Liver (tissue), 9 donors: ENCODE data around the gene KHNYN. TPM values are rescaled to one million over a fixed set of nuclear protein-coding genes. Genes with fewer than 3 reads are reported as not detected.

Experiments
- DNase-seq: peaks from one replicate; pipeline ENCODE4 v3.0.0-alpha.2; 2017; ENCODE audit warnings: low spot score
- H3K27ac ChIP-seq, 2 donors: one replicate each; pipeline ENCODE4 v1.7.0; 2013; ENCODE audit warnings: inconsistent platforms in 2 of 2, low read length in 2 of 2, control low read depth in 1 of 2, low read depth in 1 of 2, mild to moderate bottlenecking in 1 of 2
- H3K27me3 ChIP-seq, 4 donors: one replicate each; pipeline versions ENCODE4 v1.6.1 to v1.7.0; 2013; ENCODE audit warnings: low read length in 3 of 4, inconsistent platforms in 1 of 4, mild to moderate bottlenecking in 1 of 4, moderate library complexity in 1 of 4; ENCODE audit not compliant: control insufficient read depth in 4 of 4, insufficient read depth in 4 of 4
- H3K36me3 ChIP-seq, 4 donors: one replicate each; pipeline versions ENCODE4 v1.6.1 to v1.7.0; 2013; ENCODE audit warnings: low read length in 3 of 4, mild to moderate bottlenecking in 3 of 4, low read depth in 1 of 4, moderate library complexity in 1 of 4; ENCODE audit not compliant: control insufficient read depth in 4 of 4, insufficient read depth in 3 of 4
- H3K4me1 ChIP-seq, 4 donors: one replicate each; pipeline versions ENCODE4 v1.6.1 to v1.7.0; 2013; ENCODE audit warnings: low read length in 3 of 4, mild to moderate bottlenecking in 3 of 4, moderate library complexity in 1 of 4; ENCODE audit not compliant: control insufficient read depth in 4 of 4, insufficient read depth in 4 of 4
- H3K4me3 ChIP-seq, 3 donors: one replicate each; pipeline versions ENCODE4 v1.6.1 to v1.7.0; 2013; ENCODE audit warnings: low read length in 3 of 3, control low read depth in 1 of 3, low read depth in 1 of 3, mild to moderate bottlenecking in 1 of 3
- H3K9ac ChIP-seq, 2 donors: one replicate each; pipeline ENCODE4 v1.7.0; 2013; ENCODE audit warnings: low read length in 2 of 2, mild to moderate bottlenecking in 2 of 2, moderate library complexity in 2 of 2, control low read depth in 1 of 2, low read depth in 1 of 2
- H3K9me3 ChIP-seq, 4 donors: one replicate each; pipeline versions ENCODE4 v1.6.1 to v1.7.0; 2013; ENCODE audit warnings: low read length in 3 of 4; ENCODE audit not compliant: control insufficient read depth in 4 of 4
- ATF3 ChIP-seq: IDR thresholded peaks from 2 replicates; pipeline ENCODE4 v1.6.1; 2016; ENCODE audit warnings: antibody characterized with exemption
- CTCF ChIP-seq: fragments of 150-350 bp; IDR thresholded peaks from 2 replicates; pipeline ENCODE4 v1.5.1; 2017; ENCODE audit warnings: improper control_type of control experiment, low read depth, low read length; ENCODE audit not compliant: missing input control
- EGR1 ChIP-seq, 2 donors: IDR thresholded peaks; 2 replicates each; pipeline ENCODE4 v1.6.1; 2016 to 2018; ENCODE audit warnings: antibody characterized with exemption in 2 of 2, low read depth in 2 of 2
- FOXA1 ChIP-seq: IDR thresholded peaks from 2 replicates; pipeline ENCODE4 v1.6.1; 2016; ENCODE audit warnings: antibody characterized with exemption
- FOXA2 ChIP-seq: IDR thresholded peaks from 2 replicates; pipeline ENCODE4 v1.6.1; 2016; ENCODE audit warnings: antibody characterized with exemption
- GABPA ChIP-seq, 2 donors: IDR thresholded peaks in 1 of 2; conservative IDR thresholded peaks in 1 of 2; 2 replicates each; pipeline ENCODE4 v1.6.1; 2016; ENCODE audit warnings: antibody characterized with exemption in 2 of 2, mild to moderate bottlenecking in 1 of 2, moderate library complexity in 1 of 2
- HNF4A ChIP-seq, 2 donors: conservative IDR thresholded peaks; 2 replicates each; pipeline ENCODE4 v1.6.1; 2016; ENCODE audit warnings: antibody characterized with exemption in 2 of 2, mild to moderate bottlenecking in 2 of 2
- HNF4G ChIP-seq: IDR thresholded peaks from 2 replicates; pipeline ENCODE4 v1.6.1; 2016; ENCODE audit warnings: antibody characterized with exemption
- JUND ChIP-seq, 2 donors: IDR thresholded peaks; 2 replicates each; pipeline ENCODE4 v1.6.1; 2016; ENCODE audit warnings: antibody characterized with exemption in 2 of 2
- MAX ChIP-seq: IDR thresholded peaks from 2 replicates; pipeline ENCODE4 v1.6.1; 2016; ENCODE audit warnings: antibody characterized with exemption
- NR2F2 ChIP-seq: IDR thresholded peaks from 2 replicates; pipeline ENCODE4 v1.6.1; 2016; ENCODE audit warnings: antibody characterized with exemption
- RAD21 ChIP-seq, 2 donors: IDR thresholded peaks; 2 replicates each; pipeline ENCODE4 v1.6.1; 2016; ENCODE audit warnings: antibody characterized with exemption in 2 of 2, mild to moderate bottlenecking in 2 of 2
- REST ChIP-seq: IDR thresholded peaks from 2 replicates; pipeline ENCODE4 v1.6.1; 2016; ENCODE audit warnings: antibody characterized with exemption, mild to moderate bottlenecking
- RXRA ChIP-seq, 2 donors: IDR thresholded peaks; 2 replicates each; pipeline ENCODE4 v1.6.1; 2017 to 2018; ENCODE audit warnings: antibody characterized with exemption in 2 of 2, mild to moderate bottlenecking in 1 of 2
- SP1 ChIP-seq: IDR thresholded peaks from 2 replicates; pipeline ENCODE4 v1.6.1; 2018; ENCODE audit warnings: antibody characterized with exemption, mild to moderate bottlenecking
- TAF1 ChIP-seq: conservative IDR thresholded peaks from 2 replicates; pipeline ENCODE4 v1.6.1; 2016; ENCODE audit warnings: antibody characterized with exemption, mild to moderate bottlenecking
- YY1 ChIP-seq: IDR thresholded peaks from 2 replicates; pipeline ENCODE4 v1.6.1; 2016; ENCODE audit warnings: antibody characterized with exemption, mild to moderate bottlenecking
- ZBTB33 ChIP-seq: IDR thresholded peaks from 2 replicates; pipeline ENCODE4 v1.6.1; 2016; ENCODE audit warnings: antibody characterized with exemption
- whole genome bisulfite sequencing: extraction: QIAGEN DNeasy Blood & Tissue Kit; methylation state at CpG from one replicate; pipeline ENCODE4 v1.1.7; 2013; 5-methylcytosine and 5-hydroxymethylcytosine counted together
- polyA plus RNA-seq, 2 donors: library from polyadenylated mRNA; stranded (reverse) in 1 of 2; unstranded in 1 of 2; fragments of 200-250 nt in 1 of 2; fragments of >200 nt in 1 of 2; fragmentation: Nextera tagmentation in 1 of 2; extraction: Ambion mirVana in 1 of 2; gene quantifications; one replicate each; pipeline versions ENCODE4 v1.2.1 to v1.2.3, GENCODE V29; 2013 to 2015
- total RNA-seq, 2 donors: library from RNA; depleted of rRNA; stranded (reverse); fragments of >200 nt; gene quantifications; one replicate each; pipeline ENCODE4 v1.2.3, GENCODE V29; 2014
- donor health status: healthy.
- donor health status: healthy.
- donor health status: healthy.
- donor health status: healthy.
- donor health status: healthy.

KHNYN gene
- total and polyA plus RNA-seq, 4 donors = 3.0 to 40.3 (median 24.6) TPM

DNA sequence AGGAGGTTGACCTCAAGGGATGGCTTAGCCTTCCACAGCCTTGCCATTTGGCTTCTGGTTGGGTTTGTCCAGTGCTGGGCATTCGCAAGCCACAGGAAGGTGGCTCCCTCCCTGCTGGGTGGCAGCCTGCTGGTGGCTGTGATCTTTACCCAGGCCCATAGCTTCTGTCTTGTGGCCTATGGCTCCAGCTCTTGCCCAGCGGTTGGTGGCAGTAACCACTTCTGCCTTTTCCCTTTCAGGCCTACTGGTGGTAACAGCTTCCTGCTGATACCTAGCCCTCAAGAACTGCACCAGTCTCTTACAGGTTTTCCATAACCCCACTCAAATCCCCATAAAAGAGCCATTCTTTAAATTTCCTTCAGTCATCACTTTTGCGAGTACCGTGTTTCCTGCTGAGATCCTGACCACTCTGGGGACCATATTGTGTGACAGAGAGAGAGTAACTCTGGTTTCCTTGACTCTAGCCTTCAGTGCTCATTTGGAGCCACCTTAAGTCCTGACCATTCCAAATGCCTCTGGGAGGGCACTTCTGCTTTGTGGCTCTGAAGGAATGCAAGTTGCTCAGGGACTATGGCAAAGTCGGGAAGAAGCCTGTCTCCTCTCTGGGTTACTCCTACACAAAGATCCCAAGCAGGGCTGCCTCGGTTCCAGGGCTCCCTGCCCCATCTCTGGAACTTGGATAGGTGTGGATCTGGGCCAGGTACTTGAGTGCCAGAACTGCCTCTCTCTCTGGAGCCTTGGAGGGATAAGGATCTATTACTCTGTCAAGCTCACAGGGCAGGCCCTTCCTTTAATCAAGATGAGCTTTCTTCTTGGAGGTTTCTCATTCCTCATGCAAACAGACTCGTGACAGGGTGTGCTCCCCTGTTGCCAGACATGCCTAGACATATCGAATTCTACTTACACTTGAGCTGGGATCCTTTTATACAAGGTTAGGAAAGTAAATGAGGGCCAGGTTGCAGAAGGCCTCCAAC, 33.9 kb upstream of the KHNYN start:
- H3K9me3 ChIP-seq = no peaks in the 10 kb centered on the region
- no peak overlapping the region for H3K4me3 ChIP-seq
- H3K27me3 ChIP-seq = no peaks in the 10 kb centered on the region
- H3K4me1 ChIP-seq = peaks cover 3 to 24% (median 17%) of the 10 kb centered on the region in 4 donors
- 85% methylated on average over 8 of the region's 8 CpGs for WGBS
- H3K27ac ChIP-seq = no peak overlapping the region
- DNase-seq = no peak
- no peak overlapping the region for H3K9ac ChIP-seq
- no peaks in the 10 kb centered on the region for H3K36me3 ChIP-seq
- TF ChIP-seq TAF1 = no peak
- no peak for TF ChIP-seq NR2F2
- no peak for TF ChIP-seq MAX
- no peak for TF ChIP-seq HNF4A (conservative IDR thresholded peaks at IDR 0.05)
- no peak for TF ChIP-seq JUND (IDR thresholded peaks at IDR 0.05)
- no peak for TF ChIP-seq CTCF
- no peak for TF ChIP-seq RXRA (IDR thresholded peaks at IDR 0.05)
- TF ChIP-seq YY1 = no peak

DNA sequence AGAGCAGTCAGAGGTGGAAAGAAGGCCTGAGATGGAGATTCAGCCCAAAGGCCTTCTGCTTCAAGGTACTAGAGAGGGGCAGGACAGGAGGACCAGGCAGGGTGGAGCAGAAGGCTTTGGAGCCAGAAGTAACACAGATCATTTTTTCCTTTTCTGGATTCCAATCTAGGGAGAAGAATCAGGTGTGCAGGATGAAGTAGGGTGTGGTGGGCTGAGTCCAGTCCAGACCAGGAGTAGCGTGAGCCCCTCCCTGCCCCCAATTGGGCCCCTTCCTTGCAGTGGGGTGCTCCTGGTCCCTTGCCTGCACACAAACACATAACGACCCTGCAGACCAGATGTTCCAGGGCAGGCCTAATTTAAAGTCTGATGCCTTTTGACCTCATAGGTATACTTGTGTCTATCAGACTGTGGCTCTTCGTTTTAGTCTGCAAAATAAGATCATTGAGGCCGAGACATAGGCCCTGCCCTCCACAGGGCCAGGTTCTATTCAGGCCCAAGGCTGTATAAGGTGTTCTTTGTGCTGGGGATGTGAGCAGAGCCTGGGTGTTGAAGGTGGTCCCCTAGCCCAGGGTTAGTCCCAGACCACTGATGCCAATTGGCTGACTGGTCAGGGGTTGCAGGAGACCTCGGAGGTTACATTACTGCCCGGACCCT, 32.0 kb upstream of the KHNYN start:
- Histone ChIP-seq H3K9ac (no peak overlapping the region), H3K36me3 (no peaks in the 10 kb centered on the region), H3K27ac (no peak overlapping the region), H3K27me3 (no peaks in the 10 kb centered on the region), H3K4me1 (peaks cover 3 to 30% (median 20%) of the 10 kb centered on the region in 4 donors), H3K9me3 (no peaks in the 10 kb centered on the region), H3K4me3 (no peak overlapping the region)
- 76% methylated on average over 6 of the region's 6 CpGs for WGBS
- no peak for TF ChIP-seq HNF4G
- no peak for TF ChIP-seq YY1
- TF ChIP-seq NR2F2 = no peak
- no peak for TF ChIP-seq ATF3
- no peak for TF ChIP-seq CTCF
- no peak for TF ChIP-seq RAD21 (IDR thresholded peaks at IDR 0.05)
- TF ChIP-seq MAX = no peak
- no peak for TF ChIP-seq HNF4A (conservative IDR thresholded peaks at IDR 0.05)
- no peak for TF ChIP-seq SP1
- TF ChIP-seq GABPA (IDR thresholded peaks at IDR 0.05 in 1 of 2, conservative IDR thresholded peaks at IDR 0.05 in 1 of 2) = no peak
- TF ChIP-seq FOXA1 = no peak
- no peak for TF ChIP-seq TAF1
- no peak for TF ChIP-seq ZBTB33
- no peak for TF ChIP-seq EGR1 (IDR thresholded peaks at IDR 0.05; ENCODE audit: low read depth in 2 of 2)
- no peak for TF ChIP-seq FOXA2
- TF ChIP-seq REST = no peak
- no peak for TF ChIP-seq JUND (IDR thresholded peaks at IDR 0.05)
- no peak for DNase-seq
